Fibroblast of lung (primary cell): ENCODE measurements around the gene MAN2C1. TPM values are rescaled to one million over a fixed set of nuclear protein-coding genes. Genes with fewer than 3 reads are reported as not detected.

Experiments
- DNase-seq, 2 donors: peaks; one replicate each; pipeline versions ENCODE4 v3.0.0 to v3.0.0-alpha.2; 2010; ENCODE audit warnings: low read depth in 2 of 2
- H2AFZ ChIP-seq: 2 replicates; pipeline ENCODE4 v1.5.1; 2012; ENCODE audit warnings: low read length, control low read depth, inconsistent platforms
- H3K27ac ChIP-seq: 2 replicates; pipeline ENCODE4 v1.5.1; 2011; ENCODE audit warnings: low read length, control low read depth; ENCODE audit not compliant: insufficient read depth
- H3K27me3 ChIP-seq: 2 replicates; pipeline ENCODE4 v1.5.1; 2011; ENCODE audit warnings: mild to moderate bottlenecking, low read length; ENCODE audit not compliant: control insufficient read depth, insufficient read depth
- H3K36me3 ChIP-seq: 2 replicates; pipeline ENCODE4 v1.5.1; 2011; ENCODE audit warnings: low read length; ENCODE audit not compliant: control insufficient read depth, insufficient read depth
- H3K4me1 ChIP-seq: 2 replicates; pipeline ENCODE4 v1.5.1; 2011; ENCODE audit warnings: low read length; ENCODE audit not compliant: control insufficient read depth, insufficient read depth; ENCODE audit errors: extremely low read depth
- H3K4me2 ChIP-seq: 2 replicates; pipeline ENCODE4 v1.5.1; 2011; ENCODE audit warnings: low read length, control low read depth; ENCODE audit not compliant: insufficient read depth; ENCODE audit errors: extremely low read depth
- H3K4me3 ChIP-seq, 4 experiments: fragments of 200-600 bp in 1 of 4; sonication (generic) in 1 of 4; replicated peaks in 1 of 4; 2 replicates each; pipeline ENCODE4 v1.5.1; 2011 to 2016; ENCODE audit warnings: low read length in 4 of 4, low read depth in 3 of 4, mild to moderate bottlenecking in 3 of 4, control low read depth in 2 of 4, inconsistent platforms in 1 of 4, mixed read lengths in 1 of 4; ENCODE audit not compliant: insufficient read depth in 1 of 4; ENCODE audit errors: control extremely low read depth in 1 of 4
- H3K79me2 ChIP-seq: 2 replicates; pipeline ENCODE4 v1.5.1; 2012; ENCODE audit warnings: mild to moderate bottlenecking, low read length, inconsistent platforms; ENCODE audit not compliant: control insufficient read depth, insufficient read depth
- H3K9ac ChIP-seq: 2 replicates; pipeline ENCODE4 v1.5.1; 2011; ENCODE audit warnings: mild to moderate bottlenecking, low read length, control low read depth; ENCODE audit not compliant: insufficient read depth
- H3K9me3 ChIP-seq: 2 replicates; pipeline ENCODE4 v1.5.1; 2012; ENCODE audit warnings: low read depth, low read length; ENCODE audit not compliant: control insufficient read depth, insufficient read depth
- H4K20me1 ChIP-seq: 2 replicates; pipeline ENCODE4 v1.5.1; 2011; ENCODE audit warnings: low read length; ENCODE audit not compliant: control insufficient read depth, insufficient read depth; ENCODE audit errors: extremely low read depth
- CTCF ChIP-seq, 2 donors: IDR thresholded peaks in 1 of 2; conservative IDR thresholded peaks in 1 of 2; 1 replicate in 1 of 2; 2 replicates in 1 of 2; pipeline ENCODE4 v1.5.1; 2011 to 2012; ENCODE audit warnings: low read length in 2 of 2, control low read depth in 1 of 2, inconsistent platforms in 1 of 2, low read depth in 1 of 2, mild to moderate bottlenecking in 1 of 2
- EZH2 ChIP-seq: IDR thresholded peaks from 2 replicates; pipeline ENCODE4 v1.5.1; 2012; ENCODE audit warnings: low read length, control low read depth, mild to moderate bottlenecking; ENCODE audit errors: missing control alignments
- polyA plus RNA-seq, 2 donors: library from polyadenylated mRNA; depleted of rRNA in 1 of 2; stranded (reverse) in 1 of 2; unstranded in 1 of 2; fragments of >200 nt; gene quantifications; 2 replicates each; pipeline ENCODE4 v1.2.1, GENCODE V29; 2011 to 2012; ENCODE audit warnings: missing spikeins in 1 of 2
- total RNA-seq: library from RNA; depleted of rRNA; stranded (reverse); fragments of >200 nt; gene quantifications from 2 replicates; pipeline ENCODE4 v1.2.1, GENCODE V29; 2014

Gene MAN2C1
- total and polyA plus RNA-seq, 2 donors (not counting 1 experiment from before 2014, with no cell fraction given), result 40.6 to 124 TPM

- H3K27ac ChIP-seq, result no peak overlapping the region
- H4K20me1 ChIP-seq, result no peaks in the 10 kb centered on the region
- no peaks in the 10 kb centered on the region for H3K27me3 ChIP-seq
- H3K36me3 ChIP-seq, result peaks cover 20% of the 10 kb centered on the region
- no peak for DNase-seq
- no peak overlapping the region for H3K4me2 ChIP-seq
- no peaks in the 10 kb centered on the region for H3K9me3 ChIP-seq
- no peaks in the 10 kb centered on the region for H3K4me1 ChIP-seq
- H3K4me3 ChIP-seq, result no peak overlapping the region
- no peaks in the 10 kb centered on the region for H3K79me2 ChIP-seq
- TF ChIP-seq EZH2 (no peak), CTCF (conservative IDR thresholded peaks at IDR 0.05 in 1 of 2, IDR thresholded peaks at IDR 0.05 in 1 of 2; ENCODE audit: low read depth in 1 of 2, low read length in 2 of 2) (no peak)
- H2AFZ ChIP-seq, result no peak overlapping the region
- no peak overlapping the region for H3K9ac ChIP-seq
Measured at GRCh38 chr15:75356006-75356405, 12.4 kb downstream of the MAN2C1 start.

GRCh38 chr15:75355369-75355768 lies 13.0 kb downstream of the MAN2C1 start:
- H3K9ac ChIP-seq, result no peak overlapping the region
- H3K79me2 ChIP-seq, result no peaks in the 10 kb centered on the region
- H3K27me3 ChIP-seq, result no peaks in the 10 kb centered on the region
- H4K20me1 ChIP-seq, result no peaks in the 10 kb centered on the region
- TF ChIP-seq EZH2 (no peak), CTCF (conservative IDR thresholded peaks at IDR 0.05 in 1 of 2, IDR thresholded peaks at IDR 0.05 in 1 of 2; ENCODE audit: low read depth in 1 of 2, low read length in 2 of 2) (no peak)
- no peak for DNase-seq
- no peaks in the 10 kb centered on the region for H3K4me1 ChIP-seq
- no peak overlapping the region for H2AFZ ChIP-seq
- H3K4me2 ChIP-seq, result no peak overlapping the region
- H3K27ac ChIP-seq, result no peak overlapping the region
- peaks cover 18% of the 10 kb centered on the region for H3K36me3 ChIP-seq
- H3K9me3 ChIP-seq, result no peaks in the 10 kb centered on the region
- H3K4me3 ChIP-seq, result no peak overlapping the region

GRCh38 chr15:75354454-75354853 lies 14.0 kb downstream of the MAN2C1 start:
- H3K79me2 ChIP-seq, result no peaks in the 10 kb centered on the region
- H3K27me3 ChIP-seq, result no peaks in the 10 kb centered on the region
- no peaks in the 10 kb centered on the region for H3K9me3 ChIP-seq
- no peak overlapping the region for H3K27ac ChIP-seq
- TF ChIP-seq CTCF (conservative IDR thresholded peaks at IDR 0.05 in 1 of 2, IDR thresholded peaks at IDR 0.05 in 1 of 2; ENCODE audit: low read depth in 1 of 2, low read length in 2 of 2) (no peak), EZH2 (no peak)
- no peak overlapping the region for H2AFZ ChIP-seq
- no peak overlapping the region for H3K9ac ChIP-seq
- no peak overlapping the region for H3K4me3 ChIP-seq
- peaks cover 11% of the 10 kb centered on the region for H3K36me3 ChIP-seq
- no peak overlapping the region for H3K4me2 ChIP-seq
- no peak for DNase-seq
- no peaks in the 10 kb centered on the region for H4K20me1 ChIP-seq
- no peaks in the 10 kb centered on the region for H3K4me1 ChIP-seq
